ENCODE measurements around the gene SLC25A21.
"Not testable (repeated sequence)": the region's sequence is repeated elsewhere in the genome, so short reads cannot be mapped to it uniquely, and the experiment has no call there.

Gene SLC25A21

DNA sequence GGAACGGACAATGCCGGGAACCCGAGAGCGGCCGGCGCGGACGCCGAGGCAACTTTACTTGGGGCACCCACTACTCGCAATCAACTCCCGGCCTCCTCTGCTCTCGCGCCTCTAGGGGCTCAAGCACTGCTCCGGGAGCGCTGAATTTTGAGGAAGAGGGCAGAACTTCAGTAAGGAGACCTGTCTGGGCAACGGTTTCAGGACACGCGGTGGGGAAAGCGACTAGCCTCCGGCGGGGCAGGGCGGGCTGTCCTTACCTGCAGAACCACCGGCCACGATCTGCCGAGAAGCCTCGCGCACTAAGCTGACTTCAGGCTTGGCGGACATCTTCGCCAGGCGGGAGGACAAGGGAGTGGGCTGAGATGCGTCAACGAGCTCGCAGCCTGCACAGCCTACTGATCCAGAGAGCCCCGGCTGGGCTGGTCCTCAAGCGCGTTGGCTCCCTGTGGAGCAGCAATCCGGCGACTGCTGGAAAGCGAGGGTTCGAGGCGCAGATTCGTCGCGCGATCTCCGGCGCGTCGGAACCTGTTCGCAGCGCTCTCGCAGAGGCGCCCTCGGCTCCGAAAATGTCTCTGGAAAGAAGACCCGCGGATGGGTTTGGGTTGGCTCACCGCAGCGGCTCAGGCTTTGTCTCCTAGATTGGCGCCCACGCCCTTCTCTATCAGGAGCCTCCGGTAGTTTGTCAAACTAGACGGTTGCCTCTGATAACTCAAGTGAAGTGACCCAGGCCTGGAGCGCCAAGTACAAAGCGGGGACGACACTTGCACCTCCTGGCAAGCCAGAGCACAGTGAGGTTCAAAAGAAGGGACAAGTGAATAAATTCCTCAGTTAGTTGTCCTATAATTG lies at the start of gene SLC25A21:
SLC25A21 (minus strand) TSS at position 583 of the 846 bp plus-strand sequence.
- DNase-seq (ENCODE audit: low spot score): peak; percentile 87

DNA sequence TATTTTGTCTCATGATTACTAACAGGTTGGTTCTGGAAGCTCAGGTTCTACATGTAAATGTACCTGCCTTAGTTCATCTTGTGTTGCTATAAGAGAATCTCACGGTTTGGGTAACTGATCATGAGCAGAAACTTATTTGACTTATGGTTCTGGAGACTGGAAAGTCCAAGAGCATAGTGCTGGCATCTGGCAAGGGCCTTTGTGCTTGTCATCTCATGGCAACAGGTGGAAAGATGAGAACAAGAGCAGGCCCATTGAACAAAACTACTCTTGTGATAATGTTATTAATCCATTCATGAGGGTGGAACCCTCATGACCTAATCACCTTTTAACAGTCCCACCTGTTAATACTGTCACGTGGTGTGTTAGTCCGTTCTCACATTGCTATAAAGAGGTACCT lies 48.7 kb upstream of the SLC25A21 start:
- no peak for DNase-seq (ENCODE audit: low spot score)

DNA sequence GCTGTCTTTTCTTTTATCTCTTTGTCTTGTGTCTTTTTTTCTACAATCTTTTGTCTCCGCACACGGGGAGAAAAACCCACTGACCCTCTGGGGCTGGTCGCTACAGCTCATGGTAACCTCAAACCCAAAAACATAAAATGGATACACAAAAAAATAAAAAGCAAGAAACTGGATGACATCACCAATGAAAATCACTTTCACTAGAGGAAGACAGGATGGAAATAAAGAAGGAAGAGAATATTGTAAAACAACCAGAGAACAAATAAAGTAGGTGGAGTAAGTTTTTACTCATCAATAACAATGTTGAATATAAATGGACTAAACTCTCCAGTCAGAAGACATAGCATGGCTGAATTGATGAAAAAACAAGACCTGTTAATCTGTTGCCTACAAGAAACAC lies 42.9 kb upstream of the SLC25A21 start:
- DNase-seq (ENCODE audit: low spot score): no peak

DNA sequence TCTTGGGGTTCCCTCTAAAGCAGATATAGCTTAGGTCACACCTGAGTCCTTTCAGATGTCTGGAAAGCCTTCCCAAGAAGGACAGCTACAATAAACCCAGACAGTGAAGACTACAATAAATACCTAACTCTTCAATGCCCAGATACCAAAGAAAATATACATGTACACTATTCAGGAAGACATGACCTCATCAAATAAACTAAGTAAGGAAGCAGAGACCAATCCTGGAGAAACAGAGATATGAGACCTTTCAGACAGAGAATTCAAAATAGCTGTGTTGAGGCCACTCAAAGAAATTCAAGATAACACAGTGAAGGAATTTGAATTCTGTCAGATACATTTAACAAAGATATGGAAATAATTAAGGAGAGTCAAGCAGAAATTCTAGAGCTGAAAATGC lies 40.6 kb upstream of the SLC25A21 start:
- DNase-seq (ENCODE audit: low spot score): no peak

DNA sequence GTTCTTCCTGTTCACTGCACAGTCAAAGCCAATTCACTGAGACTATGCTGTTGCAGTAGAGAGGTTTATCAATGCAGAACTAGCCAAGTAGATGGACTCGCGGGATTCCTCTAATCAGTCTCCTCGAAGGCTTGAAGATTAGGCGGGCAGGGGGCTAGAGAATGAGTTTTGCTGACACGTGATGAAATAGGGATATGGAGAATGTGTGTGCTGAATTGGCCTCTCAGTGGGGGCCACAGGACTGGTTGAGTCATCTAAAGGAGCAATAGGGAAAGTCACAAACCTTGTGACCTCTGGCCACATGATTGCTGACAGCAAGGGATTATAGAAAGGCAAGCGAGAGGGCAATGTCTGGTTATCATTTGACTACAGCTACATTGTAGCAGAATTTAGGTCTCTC lies 38.0 kb upstream of the SLC25A21 start:
- no peak for DNase-seq (ENCODE audit: low spot score)

DNA sequence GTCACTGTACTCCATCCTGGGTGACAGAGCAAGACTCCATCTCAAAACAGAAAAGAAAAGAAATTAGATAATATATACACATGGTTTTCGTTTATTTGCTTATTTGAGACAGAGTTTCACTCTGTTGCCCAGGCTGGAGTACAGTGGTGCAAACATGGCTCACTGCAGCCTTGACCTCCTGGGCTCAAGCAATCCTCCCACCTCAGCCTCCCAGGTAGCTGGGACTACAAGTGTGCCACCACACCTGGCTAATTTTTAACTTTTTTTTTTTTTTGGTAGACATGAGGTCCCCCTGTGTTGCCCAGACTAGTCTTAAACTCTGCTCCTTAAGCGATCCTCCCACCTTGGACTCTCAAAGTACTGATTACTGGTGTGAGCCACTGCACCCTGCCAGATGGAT lies 37.2 kb upstream of the SLC25A21 start:
- DNase-seq (ENCODE audit: low spot score): not testable (repeated sequence)

DNA sequence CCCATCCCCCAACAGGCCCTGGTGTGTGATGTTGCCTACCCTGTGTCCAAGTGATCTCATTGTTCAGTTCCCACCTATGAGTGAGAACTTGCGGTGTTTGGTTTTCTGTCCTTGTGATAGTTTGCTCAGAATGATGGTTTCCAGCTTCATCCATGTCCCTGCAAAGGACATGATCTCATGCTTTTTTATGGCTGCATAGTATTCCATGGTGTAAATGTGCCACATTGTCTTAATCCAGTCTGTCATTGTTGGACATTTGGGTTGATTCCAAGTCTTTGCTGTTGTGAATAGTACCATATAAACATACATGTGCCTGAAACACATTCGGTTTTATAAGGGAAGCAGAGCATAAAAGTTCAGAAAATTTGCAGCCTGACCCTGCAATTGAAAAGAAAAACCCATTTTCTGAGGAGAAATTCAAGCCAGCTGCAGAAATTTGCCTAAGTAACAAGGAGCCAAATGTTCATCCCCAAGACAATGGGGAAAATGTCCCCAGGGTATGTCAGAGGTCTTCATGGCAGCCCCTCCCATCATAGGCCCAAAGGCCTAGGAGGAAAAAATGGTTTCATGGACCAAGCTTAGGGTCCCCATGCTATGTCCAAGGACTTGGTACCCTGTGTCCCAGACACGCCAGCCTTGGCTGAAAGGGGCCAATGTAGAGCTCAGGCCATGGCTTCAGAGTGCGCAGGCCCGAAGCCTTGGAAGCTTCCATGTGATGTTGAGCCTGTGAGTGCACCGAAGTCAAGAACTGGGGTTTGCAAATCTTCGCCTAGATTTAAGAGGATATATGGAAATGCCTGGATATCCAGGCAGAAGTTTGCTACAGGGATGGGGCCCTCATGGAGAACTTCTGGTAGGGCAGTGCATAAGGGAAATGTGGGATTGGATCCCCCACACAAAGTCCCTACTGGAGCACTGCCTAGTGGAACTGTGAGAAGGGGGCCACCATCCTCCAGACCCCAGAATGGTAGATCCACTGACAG lies 33.5 kb upstream of the SLC25A21 start:
- not testable (repeated sequence) for DNase-seq (ENCODE audit: low spot score)

DNA sequence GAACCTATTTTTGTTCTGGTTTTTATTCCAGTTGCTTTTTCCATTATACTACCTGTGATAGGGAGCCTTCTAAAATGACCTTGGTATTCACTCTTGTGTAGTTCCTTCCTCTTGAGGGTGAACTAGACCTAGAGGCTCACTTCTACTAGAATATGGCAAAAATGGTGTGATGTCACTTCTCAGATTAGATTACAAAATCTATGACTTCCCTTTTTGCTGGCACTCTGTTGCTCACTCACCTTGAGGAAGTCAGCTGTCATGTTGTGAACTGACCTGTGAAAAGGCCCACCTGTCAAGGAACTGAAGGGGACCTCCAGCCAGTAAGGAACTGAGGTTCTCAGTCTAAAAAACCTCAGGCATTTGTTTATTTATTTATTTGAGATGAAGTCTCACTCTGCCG lies 31.0 kb upstream of the SLC25A21 start:
- no peak for DNase-seq (ENCODE audit: low spot score)

DNA sequence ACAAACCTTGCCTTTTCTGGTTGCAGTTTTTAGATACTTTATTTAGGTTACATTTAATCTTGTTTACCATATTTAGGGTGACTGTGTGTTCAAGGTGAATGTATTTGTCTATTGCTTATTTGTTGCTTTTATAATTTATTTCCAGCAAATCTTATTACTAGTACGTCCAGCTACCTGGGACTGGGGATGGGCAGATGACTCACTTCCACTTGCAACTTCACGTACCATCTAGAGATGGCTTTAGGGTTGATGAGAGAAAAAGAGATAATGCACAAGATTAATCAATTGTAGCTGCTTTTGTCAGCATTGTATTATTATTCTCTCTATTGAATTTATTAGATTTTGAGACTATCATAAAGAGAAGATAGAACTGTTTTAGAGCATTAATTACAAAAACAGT lies 30.4 kb upstream of the SLC25A21 start:
- DNase-seq (ENCODE audit: low spot score): no peak

DNA sequence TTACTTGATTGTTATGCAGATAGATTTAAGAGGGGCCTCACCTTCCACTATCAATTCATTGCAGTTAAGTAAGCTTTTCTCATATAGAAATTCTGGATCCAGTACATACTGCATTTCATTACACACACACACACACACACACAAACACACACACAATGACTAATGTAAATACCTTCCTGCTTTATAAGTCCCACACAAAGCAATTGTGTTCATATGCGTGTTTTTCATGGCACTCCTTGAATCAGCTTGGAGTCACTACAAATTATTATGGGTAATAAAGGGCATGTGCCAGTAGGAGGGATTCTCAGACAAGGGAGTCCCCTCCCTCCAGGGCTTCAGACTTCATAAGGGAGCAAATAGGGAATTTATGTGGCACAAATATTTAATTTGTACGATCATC lies 29.9 kb upstream of the SLC25A21 start:
- DNase-seq (ENCODE audit: low spot score): no peak

DNA sequence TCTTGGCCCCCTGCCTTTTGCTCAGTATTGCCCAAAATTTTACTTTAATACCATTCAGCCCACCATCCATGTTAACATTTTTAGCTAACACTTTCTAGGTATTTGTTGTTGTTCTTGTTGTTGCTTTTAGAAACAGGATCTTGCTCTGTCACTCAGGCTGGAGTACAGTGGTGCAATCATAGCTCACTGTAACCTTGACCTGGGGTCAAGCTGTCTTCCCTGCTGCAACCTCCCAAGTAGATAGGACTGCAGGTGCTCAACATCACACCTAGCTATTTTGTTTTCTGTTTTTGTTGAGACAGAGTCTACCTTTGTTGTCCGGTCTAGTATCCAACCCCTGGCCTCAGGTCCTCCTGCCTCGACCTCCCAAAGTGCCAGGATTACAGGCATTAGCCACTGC lies 29.3 kb upstream of the SLC25A21 start:
- no peak for DNase-seq (ENCODE audit: low spot score)

DNA sequence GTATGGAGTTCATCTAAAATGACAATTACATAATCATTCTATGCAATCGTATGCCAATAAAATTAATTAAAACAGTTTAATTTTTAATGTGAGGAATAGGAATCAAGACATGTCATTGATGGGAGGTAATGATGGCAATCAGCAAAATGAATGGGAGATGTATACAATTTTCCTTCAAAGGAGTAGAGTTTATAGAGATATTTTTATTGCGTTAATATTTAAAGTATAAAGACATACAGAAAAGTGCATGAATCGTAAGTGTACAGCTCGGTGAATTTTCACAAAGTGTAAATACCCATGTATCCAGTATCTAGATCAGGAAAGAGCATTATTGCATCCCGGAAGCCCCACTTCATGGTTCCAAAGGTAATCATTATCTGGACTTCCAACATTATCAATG lies 26.5 kb upstream of the SLC25A21 start:
- no peak for DNase-seq (ENCODE audit: low spot score)

DNA sequence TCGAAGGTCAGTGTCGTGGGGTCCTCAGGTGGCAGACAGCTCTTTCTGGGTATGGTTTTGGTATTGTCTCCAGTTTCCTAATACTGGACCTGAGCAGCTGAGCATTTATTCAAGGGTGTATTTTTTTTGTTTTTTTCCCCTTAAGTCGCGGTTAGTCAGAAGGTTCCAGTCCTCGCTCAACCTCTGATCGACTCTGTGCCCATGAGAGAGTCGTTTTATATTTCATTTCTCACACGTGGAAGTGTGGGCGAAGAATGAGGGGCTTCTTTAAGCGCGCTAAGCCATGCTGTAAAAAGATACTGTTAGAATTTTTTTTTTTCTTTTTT lies 25.8 kb upstream of the SLC25A21 start:
- DNase-seq (ENCODE audit: low spot score): no peak

DNA sequence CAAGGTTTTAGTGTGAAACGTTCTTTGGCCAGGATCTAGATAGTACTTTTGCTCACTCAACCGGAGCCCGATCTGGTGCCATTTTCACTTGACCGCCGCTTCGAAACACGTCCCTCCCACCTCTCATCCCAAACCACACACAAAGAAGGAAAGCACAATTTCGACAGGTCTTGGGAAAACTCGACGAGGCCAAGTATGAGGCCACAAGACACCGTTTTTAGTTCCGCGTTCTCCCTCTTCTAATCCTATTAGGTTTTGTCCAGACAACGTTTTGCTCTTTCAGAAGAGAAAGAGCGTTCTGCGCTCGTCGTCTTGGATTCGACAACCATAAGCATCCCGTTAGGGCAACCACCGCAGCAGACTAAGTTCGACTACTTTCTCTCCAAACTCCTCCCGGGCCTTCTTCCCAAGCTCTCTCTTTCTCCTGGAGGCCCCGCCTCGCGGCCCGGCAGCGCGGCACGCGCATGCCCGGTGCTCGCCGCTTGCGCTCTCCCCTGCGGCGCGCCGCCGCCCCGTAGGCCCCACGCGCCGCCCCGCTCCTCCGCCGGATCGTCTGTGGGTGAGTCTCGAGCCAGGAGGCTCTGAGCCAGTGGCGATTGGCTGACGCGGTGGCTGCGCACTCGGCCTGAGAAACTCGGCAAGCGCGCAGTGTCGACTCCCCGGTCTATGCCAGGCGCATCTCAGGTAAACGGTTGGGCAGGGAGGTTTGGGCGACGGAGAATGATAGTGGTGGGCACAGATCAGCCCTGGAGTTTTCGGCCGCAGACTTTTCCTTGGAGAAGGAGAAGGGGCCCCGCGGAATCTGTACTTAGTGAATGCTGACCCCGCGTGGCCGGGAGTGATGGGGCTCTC lies 25.2 kb upstream of the SLC25A21 start, which contains the start of gene MIPOL1:
MIPOL1 (plus strand) TSS at position 517 of the 852 bp plus-strand sequence. CDS start 49,952 bp downstream, outside the sequence.
- DNase-seq (ENCODE audit: low spot score): peak; percentile 91

DNA sequence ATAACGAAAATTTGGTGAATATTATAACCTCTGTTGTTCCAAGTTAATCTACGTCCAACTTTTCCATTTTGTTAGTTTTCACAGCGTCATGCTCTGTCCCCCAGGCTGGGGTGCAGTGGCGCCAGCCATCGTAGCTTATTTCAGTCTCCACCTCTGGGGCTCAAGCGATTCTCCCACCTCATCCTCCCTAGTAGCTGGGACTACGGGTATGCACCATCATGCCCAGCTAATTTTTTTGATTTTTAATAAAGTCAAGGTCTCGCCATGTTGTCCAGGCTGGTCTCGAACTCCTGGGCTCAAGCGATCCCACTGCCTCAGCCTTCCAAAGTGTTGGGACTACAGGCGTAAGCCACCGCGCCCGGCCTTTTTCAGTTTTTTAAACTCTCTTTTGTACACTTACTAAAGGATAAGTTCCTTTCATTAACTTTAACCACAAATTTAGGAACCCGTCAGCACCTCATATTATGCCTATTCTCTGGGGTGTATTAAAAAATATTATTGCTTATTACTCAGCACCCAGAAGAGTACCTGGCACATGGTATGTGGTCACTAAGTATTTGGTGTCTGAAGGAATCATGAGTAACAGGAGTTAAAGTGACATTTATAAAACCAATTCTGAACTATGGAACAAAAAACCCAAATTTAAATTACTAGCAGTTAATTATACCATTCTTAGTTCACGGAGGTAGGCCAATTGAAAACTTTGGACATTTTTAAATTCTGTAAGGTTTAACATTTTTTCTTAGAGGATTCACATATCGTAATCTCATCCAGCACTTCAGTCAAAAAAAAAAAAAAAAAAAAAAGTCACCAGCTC lies 24.4 kb upstream of the SLC25A21 start:
- DNase-seq (ENCODE audit: low spot score): no peak

DNA sequence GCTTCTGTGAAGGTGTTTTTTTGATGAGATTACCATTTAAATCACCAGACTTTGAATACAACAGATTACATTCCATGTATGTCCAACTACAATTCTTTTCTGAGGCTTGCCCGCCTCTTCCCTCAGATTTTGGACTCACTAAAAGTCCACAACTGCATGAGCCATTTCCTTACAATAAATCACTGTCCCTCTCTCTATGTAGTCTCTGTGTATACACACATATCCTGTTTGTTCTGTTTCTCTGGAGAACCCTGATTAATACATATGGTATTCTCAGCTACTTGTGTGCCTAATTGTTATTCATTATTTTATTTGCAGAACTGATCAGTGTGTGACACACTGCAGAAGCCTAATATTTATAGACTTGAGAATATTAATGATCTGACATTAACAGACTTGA lies 22.9 kb upstream of the SLC25A21 start:
- DNase-seq (ENCODE audit: low spot score): no peak

DNA sequence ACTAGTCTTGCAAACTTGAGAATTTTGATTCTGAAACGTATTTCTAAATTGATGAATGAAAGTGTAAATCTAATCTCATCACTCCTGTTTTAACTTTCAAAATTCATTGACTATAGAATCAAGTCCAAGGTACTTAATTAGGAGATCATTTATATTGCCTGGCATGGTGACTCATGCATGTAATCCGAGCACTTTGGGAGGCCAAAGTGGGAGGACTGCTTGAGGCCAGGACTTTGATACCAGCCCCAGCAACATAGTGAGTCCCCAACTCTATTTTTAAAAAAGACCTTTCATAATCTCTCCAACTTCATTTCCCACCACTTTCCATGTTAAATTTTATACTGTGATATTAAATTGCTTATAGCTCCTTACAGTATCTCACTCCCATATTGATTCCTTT lies 22.3 kb upstream of the SLC25A21 start:
- DNase-seq (ENCODE audit: low spot score): no peak

DNA sequence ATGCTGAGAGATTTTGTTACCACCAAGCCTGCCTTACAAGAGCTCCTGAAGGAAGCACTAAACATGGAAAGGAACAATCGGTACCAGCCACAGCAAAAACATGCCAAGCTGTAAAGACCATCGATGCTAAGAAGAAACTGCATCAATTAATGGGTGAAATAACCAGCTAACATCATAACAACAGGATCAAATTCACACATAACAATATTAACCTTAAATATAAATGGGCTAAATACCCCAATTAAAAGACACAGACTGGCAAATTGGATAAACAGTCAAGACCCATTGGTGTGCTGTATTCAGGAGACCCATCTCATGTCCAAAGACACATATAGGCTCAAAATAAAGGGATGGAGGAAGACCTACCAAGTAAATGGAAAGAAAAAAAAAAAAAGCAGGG lies 17.3 kb upstream of the SLC25A21 start:
- DNase-seq (ENCODE audit: low spot score): not testable (repeated sequence)

DNA sequence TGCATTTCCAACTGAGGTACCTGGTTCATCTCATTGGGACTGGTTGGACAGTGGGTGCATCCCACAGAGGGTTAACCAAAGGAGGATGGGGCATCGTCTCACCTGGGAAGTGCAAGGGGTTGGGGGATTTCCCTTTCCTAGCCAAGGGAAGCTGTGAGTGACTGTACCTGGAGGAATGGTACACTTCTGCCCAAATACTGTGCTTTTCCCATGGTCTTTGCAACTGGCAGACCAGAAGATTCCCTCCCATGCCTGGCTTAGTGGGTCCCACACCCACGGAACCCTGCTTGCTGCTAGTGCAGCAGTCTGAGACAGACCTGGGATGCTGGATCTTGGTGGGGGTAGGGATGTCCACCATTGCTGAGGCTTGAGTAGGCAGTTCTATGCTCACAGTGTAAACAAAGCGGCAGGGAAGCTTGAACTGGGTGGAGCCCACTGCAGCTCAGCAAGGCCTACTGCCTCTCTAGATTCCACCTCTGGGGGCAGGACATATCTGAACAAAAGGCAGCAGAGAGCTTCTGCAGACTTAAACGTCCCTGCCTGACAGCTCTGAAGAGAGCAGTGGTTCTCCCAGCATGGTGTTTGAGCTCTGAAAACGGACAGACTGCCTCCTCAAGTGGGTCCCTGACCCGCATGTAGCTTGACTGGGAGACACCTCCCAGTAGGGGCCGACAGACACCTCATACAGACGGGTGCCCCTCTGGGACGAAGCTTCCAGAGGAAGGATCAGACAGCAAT lies 15.6 kb upstream of the SLC25A21 start:
- not testable (repeated sequence) for DNase-seq (ENCODE audit: low spot score)

DNA sequence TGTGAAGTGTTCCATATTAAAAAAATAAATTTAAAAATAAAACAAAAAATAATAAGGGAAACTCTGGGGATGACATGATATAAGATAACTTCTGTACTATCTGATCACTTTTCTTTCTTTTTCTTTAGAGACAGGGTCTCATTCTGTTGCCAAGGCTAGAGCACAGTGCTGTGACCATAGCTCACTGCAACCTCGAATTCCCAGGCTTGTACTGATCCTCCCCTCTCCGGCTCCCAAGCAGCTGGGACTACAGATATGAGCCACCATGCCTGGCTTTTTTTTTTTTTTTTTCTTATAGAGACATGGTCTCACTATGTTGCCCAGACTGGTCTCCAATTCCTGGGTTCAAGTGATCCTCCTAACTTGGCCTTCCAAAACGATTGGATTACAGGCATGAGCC lies 14.9 kb upstream of the SLC25A21 start:
- no peak for DNase-seq (ENCODE audit: low spot score)
